Medulla oblongata (tissue), 1 donor: ENCODE data around the gene CREB3L2.
"Not testable (repeated sequence)": the region's sequence is repeated elsewhere in the genome, so short reads cannot be mapped to it uniquely, and the experiment has no call there.

Experiments
- DNase-seq: peaks from one replicate; pipeline ENCODE4 v3.0.0-alpha.2; 2015; ENCODE audit errors: extremely low spot score

Gene CREB3L2

GRCh38 chr7:137933270-137934017 is 68.4 kb downstream of the CREB3L2 start:
- peak; percentile 35 for DNase-seq

- peak; percentile 54 for DNase-seq
Measured at GRCh38 chr7:137932881-137933269, 69.0 kb downstream of the CREB3L2 start.

- DNase-seq, result no peak
Measured at GRCh38 chr7:137931823-137932222, 70.1 kb downstream of the CREB3L2 start.

GRCh38 chr7:137930581-137930980 is 71.3 kb downstream of the CREB3L2 start:
- DNase-seq, result no peak

- DNase-seq, result no peak
Measured at GRCh38 chr7:137928626-137929025, 73.3 kb downstream of the CREB3L2 start.

GRCh38 chr7:137927386-137927785 is 74.5 kb downstream of the CREB3L2 start:
- DNase-seq, result no peak

- not testable (repeated sequence) for DNase-seq
Measured at GRCh38 chr7:137926206-137926605, 75.7 kb downstream of the CREB3L2 start.

GRCh38 chr7:137925754-137926153 is 76.1 kb downstream of the CREB3L2 start:
- no peak for DNase-seq

- no peak for DNase-seq
Measured at GRCh38 chr7:137925091-137925490, 76.8 kb downstream of the CREB3L2 start.

- no peak for DNase-seq
Measured at GRCh38 chr7:137923380-137923779, 78.5 kb downstream of the CREB3L2 start.

GRCh38 chr7:137920637-137921399 is 81.1 kb downstream of the CREB3L2 start:
- DNase-seq, result no peak

- no peak for DNase-seq
Measured at GRCh38 chr7:137919987-137920386, 81.9 kb downstream of the CREB3L2 start.

GRCh38 chr7:137916980-137917645 is 84.8 kb downstream of the CREB3L2 start:
- DNase-seq, result no peak

- no peak for DNase-seq
Measured at GRCh38 chr7:137916564-137916963, 85.3 kb downstream of the CREB3L2 start.

- no peak for DNase-seq
Measured at GRCh38 chr7:137915266-137915665, 86.6 kb downstream of the CREB3L2 start.

GRCh38 chr7:137913985-137914384 is 87.9 kb downstream of the CREB3L2 start:
- no peak for DNase-seq

- DNase-seq, result peak; percentile 52
Measured at GRCh38 chr7:137909042-137909441, 92.8 kb downstream of the CREB3L2 start.

- DNase-seq, result no peak
Measured at GRCh38 chr7:137908106-137908505, 93.8 kb downstream of the CREB3L2 start.

GRCh38 chr7:137906636-137907035 is 95.2 kb downstream of the CREB3L2 start:
- DNase-seq, result not testable (repeated sequence)

GRCh38 chr7:137904833-137905232 is 97.1 kb downstream of the CREB3L2 start:
- DNase-seq, result no peak

- peak; percentile 94 for DNase-seq
Measured at GRCh38 chr7:137903382-137904169, 98.3 kb downstream of the CREB3L2 start.

- no peak for DNase-seq
Measured at GRCh38 chr7:137900137-137900536, 101.7 kb downstream of the CREB3L2 start.
